KMS-11 (cell line): ENCODE results near the gene TRAPPC1.

ENCODE experiments used
- H2AFZ ChIP-seq: fragments of 200-600 bp; sonication (generic); 2 replicates; pipeline ENCODE4 v1.6.1; 2016; ENCODE audit warnings: antibody characterized with exemption, mixed run types, low read depth
- H3K27ac ChIP-seq: fragments of 200-600 bp; sonication (generic); 2 replicates; pipeline ENCODE4 v1.6.1; 2016; ENCODE audit warnings: mild to moderate bottlenecking, mixed run types
- H3K27me3 ChIP-seq: fragments of 200-600 bp; sonication (generic); 2 replicates; pipeline ENCODE4 v1.6.1; 2017; ENCODE audit warnings: mild to moderate bottlenecking, low read depth, mixed run types, moderate library complexity; ENCODE audit not compliant: insufficient read depth
- H3K36me3 ChIP-seq: fragments of 200-600 bp; sonication (generic); 2 replicates; pipeline ENCODE4 v1.6.1; 2017; ENCODE audit warnings: mild to moderate bottlenecking, mixed run types; ENCODE audit not compliant: insufficient read depth
- H3K4me1 ChIP-seq: fragments of 200-600 bp; sonication (generic); 2 replicates; pipeline ENCODE4 v1.6.1; 2016; ENCODE audit warnings: mild to moderate bottlenecking, low read depth, mixed run types; ENCODE audit not compliant: poor library complexity, severe bottlenecking
- H3K4me2 ChIP-seq: fragments of 200-600 bp; sonication (generic); 2 replicates; pipeline ENCODE4 v1.7.0; 2016; ENCODE audit warnings: mild to moderate bottlenecking, mixed run types
- H3K4me3 ChIP-seq: fragments of 200-600 bp; sonication (generic); IDR thresholded peaks from 2 replicates; pipeline ENCODE4 v1.6.1; 2017; ENCODE audit warnings: low read depth, low read length, mixed read lengths; ENCODE audit not compliant: insufficient read depth
- H3K79me2 ChIP-seq: fragments of 200-600 bp; sonication (generic); 2 replicates; pipeline ENCODE4 v1.6.1; 2016; ENCODE audit warnings: low read depth, mixed run types; ENCODE audit not compliant: insufficient read depth
- H3K9ac ChIP-seq: fragments of 200-600 bp; sonication (generic); 2 replicates; pipeline ENCODE4 v1.6.1; 2016; ENCODE audit warnings: mild to moderate bottlenecking, mixed run types
- H4K20me1 ChIP-seq: fragments of 200-600 bp; sonication (generic); 2 replicates; pipeline ENCODE4 v1.6.1; 2016; ENCODE audit warnings: mild to moderate bottlenecking, mixed run types; ENCODE audit not compliant: insufficient read depth
- TF ChIP-seq, protein P1 (sequence below): fragments of 200-600 bp; sonication (generic); conservative IDR thresholded peaks from 2 replicates; pipeline ENCODE4 v1.6.1; 2017; ENCODE audit warnings: low read depth, mild to moderate bottlenecking, antibody characterized with exemption, low read length, moderate library complexity, mixed read lengths

The TRAPPC1 gene

DNA sequence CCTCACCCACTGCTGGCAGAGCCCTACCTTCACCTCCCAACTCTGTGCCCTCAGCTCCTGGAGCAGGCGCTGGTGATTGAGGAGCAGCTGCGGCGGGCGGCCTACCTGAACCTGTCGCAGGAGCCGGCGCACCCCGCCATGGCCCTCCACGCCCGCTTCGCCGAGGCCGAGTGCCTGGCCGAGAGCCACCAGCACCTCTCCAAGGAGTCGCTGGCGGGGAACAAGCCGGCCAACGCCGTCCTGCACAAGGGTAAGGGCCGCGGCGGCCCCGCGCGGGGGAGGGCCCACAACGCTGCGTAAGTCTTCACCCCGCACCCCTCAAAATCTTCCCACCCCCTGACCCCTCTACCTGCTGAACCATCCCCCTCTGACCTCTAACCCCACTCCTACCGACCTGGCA, 22.7 kb downstream of the TRAPPC1 start:
- no peak overlapping the region for H3K4me2 ChIP-seq
- TF ChIP-seq, protein P1, sequence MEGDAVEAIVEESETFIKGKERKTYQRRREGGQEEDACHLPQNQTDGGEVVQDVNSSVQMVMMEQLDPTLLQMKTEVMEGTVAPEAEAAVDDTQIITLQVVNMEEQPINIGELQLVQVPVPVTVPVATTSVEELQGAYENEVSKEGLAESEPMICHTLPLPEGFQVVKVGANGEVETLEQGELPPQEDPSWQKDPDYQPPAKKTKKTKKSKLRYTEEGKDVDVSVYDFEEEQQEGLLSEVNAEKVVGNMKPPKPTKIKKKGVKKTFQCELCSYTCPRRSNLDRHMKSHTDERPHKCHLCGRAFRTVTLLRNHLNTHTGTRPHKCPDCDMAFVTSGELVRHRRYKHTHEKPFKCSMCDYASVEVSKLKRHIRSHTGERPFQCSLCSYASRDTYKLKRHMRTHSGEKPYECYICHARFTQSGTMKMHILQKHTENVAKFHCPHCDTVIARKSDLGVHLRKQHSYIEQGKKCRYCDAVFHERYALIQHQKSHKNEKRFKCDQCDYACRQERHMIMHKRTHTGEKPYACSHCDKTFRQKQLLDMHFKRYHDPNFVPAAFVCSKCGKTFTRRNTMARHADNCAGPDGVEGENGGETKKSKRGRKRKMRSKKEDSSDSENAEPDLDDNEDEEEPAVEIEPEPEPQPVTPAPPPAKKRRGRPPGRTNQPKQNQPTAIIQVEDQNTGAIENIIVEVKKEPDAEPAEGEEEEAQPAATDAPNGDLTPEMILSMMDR, result no peak
- no peak overlapping the region for H3K9ac ChIP-seq
- no peaks in the 10 kb centered on the region for H3K4me1 ChIP-seq
- no peaks in the 10 kb centered on the region for H3K27me3 ChIP-seq
- no peak overlapping the region for H3K4me3 ChIP-seq
- no peaks in the 10 kb centered on the region for H4K20me1 ChIP-seq
- no peaks in the 10 kb centered on the region for H3K36me3 ChIP-seq
- H3K27ac ChIP-seq, result no peak overlapping the region
- H2AFZ ChIP-seq, result no peak overlapping the region
- H3K79me2 ChIP-seq, result no peaks in the 10 kb centered on the region

DNA sequence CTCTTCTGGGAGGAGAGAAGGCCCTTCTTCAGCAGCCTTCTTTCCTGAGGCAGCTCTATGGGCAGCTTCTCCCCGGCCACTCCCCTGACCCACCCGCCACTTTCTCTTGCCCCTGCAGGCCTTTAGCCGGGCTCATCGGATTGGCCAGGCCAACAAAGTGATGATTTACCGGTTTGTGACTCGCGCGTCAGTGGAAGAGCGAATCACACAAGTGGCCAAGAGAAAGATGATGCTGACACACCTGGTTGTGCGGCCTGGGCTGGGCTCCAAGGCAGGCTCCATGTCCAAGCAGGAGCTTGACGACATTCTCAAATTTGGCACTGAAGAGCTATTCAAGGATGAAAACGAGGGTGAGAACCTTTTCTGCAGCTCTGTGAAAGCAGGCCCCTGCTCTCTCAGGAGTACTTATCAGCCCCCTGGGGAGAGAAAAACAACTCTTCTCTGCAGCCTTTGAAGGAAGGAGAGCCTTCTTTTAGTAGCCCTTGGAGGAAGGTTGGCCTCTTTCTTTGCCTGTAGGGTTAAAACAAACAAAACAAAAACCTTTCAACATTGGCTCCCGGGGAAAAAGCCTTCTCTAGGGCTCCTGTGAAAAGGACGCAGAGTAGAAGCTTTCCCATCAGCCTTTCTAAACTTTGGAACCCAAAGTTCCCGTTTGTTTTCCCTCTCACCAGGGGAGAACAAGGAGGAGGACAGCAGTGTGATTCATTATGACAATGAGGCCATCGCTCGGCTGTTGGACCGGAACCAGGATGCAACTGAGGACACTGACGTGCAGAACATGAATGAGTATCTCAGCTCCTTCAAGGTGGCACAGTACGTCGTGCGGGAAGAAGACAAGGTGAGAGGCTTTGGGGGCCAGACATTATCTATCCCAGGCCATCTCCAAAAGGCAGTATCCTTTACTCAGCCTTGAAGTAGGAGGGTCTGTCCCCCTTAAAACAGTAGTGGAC, 28.3 kb downstream of the TRAPPC1 start:
- Histone ChIP-seq H3K9ac (no peak overlapping the region), H3K27ac (no peak overlapping the region), H3K4me2 (no peak overlapping the region), H3K4me3 (no peak overlapping the region), H3K27me3 (no peaks in the 10 kb centered on the region), H3K36me3 (no peaks in the 10 kb centered on the region), H3K4me1 (no peaks in the 10 kb centered on the region), H2AFZ (no peak overlapping the region), H4K20me1 (no peaks in the 10 kb centered on the region), H3K79me2 (no peaks in the 10 kb centered on the region)
- TF ChIP-seq, protein P1, result no peak

DNA sequence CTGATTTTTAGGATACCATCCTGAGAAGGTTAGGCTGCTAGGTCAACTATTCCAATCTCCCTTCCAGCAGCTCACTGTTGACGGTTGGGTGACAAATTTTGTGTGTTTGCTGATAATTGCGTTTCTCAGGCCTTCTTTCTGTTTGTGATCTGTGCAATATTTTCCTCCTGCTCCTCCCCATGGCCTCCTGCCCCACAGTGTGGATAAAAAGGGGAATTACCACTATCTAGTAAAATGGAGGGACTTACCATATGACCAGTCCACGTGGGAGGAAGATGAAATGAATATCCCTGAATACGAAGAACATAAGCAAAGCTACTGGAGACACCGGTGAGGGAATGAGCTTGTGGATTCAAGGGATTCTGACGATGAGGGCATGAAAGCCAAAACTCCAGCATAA, 34.0 kb downstream of the TRAPPC1 start:
- H3K4me2 ChIP-seq, result no peak overlapping the region
- no peak overlapping the region for H3K9ac ChIP-seq
- H3K27ac ChIP-seq, result no peak overlapping the region
- H3K4me1 ChIP-seq, result no peaks in the 10 kb centered on the region
- no peaks in the 10 kb centered on the region for H3K79me2 ChIP-seq
- H3K4me3 ChIP-seq, result no peak overlapping the region
- H3K27me3 ChIP-seq, result no peaks in the 10 kb centered on the region
- no peak overlapping the region for H2AFZ ChIP-seq
- H3K36me3 ChIP-seq, result no peaks in the 10 kb centered on the region
- TF ChIP-seq, protein P1, result no peak
- H4K20me1 ChIP-seq, result no peaks in the 10 kb centered on the region

DNA sequence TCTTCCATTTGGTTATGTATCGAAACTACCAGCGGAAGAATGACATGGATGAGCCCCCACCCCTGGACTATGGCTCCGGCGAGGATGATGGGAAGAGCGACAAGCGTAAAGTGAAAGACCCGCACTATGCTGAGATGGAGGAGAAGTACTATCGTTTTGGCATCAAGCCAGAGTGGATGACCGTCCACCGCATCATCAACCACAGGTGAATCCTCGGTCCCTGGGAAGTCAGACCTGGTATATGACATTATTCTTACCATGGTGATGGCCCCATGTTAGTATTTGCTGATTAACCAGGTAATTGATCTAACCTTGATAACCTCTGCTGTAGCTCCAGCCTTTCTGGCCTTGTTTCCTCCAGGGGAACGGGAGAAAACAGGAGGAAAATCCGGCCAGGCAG, 34.7 kb downstream of the TRAPPC1 start:
- H3K27me3 ChIP-seq, result no peaks in the 10 kb centered on the region
- H2AFZ ChIP-seq, result no peak overlapping the region
- no peak overlapping the region for H3K9ac ChIP-seq
- TF ChIP-seq, protein P1, result no peak
- no peak overlapping the region for H3K4me3 ChIP-seq
- H3K79me2 ChIP-seq, result no peaks in the 10 kb centered on the region
- H3K36me3 ChIP-seq, result no peaks in the 10 kb centered on the region
- H4K20me1 ChIP-seq, result no peaks in the 10 kb centered on the region
- no peak overlapping the region for H3K4me2 ChIP-seq
- no peaks in the 10 kb centered on the region for H3K4me1 ChIP-seq
- H3K27ac ChIP-seq, result no peak overlapping the region
